ENCODE results near the gene RELN.
"Not testable (repeated sequence)": the region's sequence is repeated elsewhere in the genome, so short reads cannot be mapped to it uniquely, and the experiment has no call there.

RELN gene

GRCh38 chr7:103824251-103824650 lies 165.2 kb downstream of the RELN start:
- DNase-seq: peak; percentile 5

DNA sequence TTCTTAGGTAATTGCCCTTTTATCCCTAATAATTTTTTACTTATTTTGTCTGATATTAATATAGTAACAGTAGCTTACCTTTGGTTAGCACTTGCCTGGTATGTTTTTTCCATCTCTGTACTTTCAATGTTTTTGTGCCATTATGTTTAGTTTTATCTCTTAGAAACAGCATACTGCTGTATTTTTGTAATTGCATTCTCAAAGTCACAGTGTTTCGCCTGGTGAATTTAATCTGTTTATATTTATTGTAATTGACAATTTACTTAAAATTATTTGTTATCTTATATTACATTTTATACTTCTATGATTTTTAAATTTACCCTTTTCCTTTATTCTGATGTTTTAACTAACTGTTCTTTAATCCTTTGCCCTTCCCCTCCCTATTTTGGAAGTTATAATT lies 166.4 kb downstream of the RELN start:
- DNase-seq: no peak

DNA sequence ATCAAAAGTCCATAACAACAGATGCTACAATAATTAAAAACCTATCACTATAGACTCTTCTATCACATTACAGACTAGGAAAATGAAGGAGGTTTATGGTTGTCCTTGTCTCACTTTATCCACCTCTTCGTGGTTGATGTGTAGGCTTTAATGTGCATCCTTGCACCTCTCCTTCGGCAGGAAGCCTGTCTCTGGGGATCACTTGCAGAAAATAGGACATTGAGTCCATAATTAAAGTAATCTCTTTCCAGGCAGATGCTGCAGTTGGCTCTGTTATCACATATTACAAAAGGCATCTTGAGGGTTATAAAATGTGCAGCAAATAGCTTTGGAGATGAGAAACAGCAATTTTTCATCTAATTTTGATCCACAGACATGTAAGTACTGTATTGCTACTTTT lies 168.4 kb downstream of the RELN start:
- peak; percentile 94 for DNase-seq

- not testable (repeated sequence) for DNase-seq
Measured at GRCh38 chr7:103815972-103816371, 173.5 kb downstream of the RELN start.

GRCh38 chr7:103813970-103814369 lies 175.5 kb downstream of the RELN start:
- no peak for DNase-seq

DNA sequence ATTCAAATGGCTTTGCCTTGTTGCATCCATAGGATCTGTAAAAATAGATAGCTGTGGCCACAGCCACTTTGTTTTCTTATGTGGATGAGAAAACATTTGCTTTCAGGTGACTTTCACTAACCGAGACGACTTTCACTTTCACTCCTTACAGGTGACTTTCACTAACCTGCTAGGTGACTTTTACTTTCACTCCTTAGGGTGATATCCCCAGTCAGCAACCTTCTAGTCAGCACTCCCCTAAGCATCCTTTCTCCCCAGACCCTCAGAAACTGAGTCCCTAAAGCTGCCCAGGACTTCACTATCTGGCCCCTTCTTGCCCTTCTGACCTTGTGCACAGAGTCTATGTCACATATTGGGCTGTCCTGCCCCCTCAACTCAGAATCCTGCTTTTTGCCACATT lies 177.5 kb downstream of the RELN start:
- DNase-seq: no peak

DNA sequence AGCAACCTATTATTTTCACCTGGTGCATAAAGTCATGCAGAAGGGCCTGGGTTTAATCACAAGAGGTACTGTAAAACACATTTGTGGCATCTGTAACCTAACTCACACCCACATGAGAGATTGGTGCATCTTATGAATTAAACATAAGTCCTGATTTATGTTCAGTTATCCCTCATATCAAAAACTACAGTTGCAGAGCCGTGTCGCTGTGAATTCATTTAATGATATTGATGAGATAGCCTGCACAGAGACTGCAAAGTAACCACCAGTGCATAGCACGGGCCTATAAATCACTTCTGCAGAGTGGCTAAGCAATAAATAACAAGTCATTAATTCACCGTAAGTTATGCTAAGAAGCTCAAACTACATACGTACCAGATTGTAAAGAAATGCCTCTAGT lies 178.2 kb downstream of the RELN start:
- peak; percentile 15 for DNase-seq

DNA sequence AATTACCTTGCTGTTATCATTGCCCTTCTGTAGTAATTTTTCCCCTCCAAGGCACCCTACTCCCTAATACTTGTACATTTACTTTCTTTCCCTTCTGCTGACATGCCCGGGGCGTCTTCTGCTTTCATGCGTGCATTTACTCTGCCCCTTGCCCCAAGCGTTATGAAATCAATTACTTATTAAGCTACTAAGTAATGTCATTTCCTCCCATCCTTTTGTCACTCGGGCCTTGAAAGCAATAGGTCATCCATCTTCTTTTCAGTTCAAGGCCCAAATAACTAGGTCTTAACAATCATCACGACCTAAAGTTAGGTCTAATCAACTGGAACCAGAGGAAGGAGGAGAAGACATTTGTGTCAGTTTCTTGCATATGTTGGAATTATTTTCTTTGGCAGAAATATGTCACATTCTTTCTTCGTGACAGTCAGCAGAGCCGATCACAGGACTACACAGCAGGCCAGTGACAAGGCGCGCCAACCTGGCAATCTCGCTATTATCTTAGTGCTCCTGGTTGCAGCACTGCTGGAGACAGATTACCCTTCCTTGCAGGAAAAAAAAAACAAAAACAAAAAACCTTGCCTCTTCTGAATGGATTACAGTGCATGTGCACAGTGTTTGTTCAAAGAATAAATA lies 179.2 kb downstream of the RELN start:
- no peak for DNase-seq

DNA sequence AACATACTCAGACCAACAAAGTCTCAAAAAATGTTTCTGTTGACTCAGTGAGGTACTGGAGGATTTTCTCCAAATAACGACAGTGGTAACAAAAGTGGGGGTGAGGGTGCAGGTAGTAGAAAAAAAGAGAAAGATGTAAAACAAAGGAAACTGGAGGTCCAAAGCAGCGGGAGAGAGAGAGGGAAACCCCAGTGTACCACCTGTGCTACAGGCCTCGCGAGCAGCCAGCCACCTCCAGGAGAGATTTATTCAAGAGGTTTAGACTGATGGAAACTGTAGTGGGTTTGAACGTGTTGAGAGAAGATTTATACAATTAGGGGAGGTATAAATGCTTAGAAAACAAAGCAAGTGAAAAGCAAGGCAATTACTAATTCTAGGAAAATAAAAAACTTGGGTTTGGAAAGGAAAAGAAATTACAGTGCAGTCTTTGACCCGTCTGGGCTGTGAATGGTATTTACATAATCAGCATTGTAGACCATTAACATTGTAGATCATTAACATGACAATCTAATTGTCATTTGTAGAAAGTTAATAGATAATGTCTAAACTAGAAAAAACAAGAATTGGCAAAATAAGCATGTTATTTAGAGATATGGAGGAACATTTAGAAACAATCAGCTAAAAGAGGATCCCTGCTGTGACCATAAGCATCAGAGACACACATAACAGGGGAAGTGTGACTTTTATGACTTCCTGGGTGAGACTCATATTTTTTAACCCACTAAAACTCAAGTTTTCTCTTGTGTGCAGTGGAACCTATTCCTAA lies 180.0 kb downstream of the RELN start:
- no peak for DNase-seq

- DNase-seq: peak; percentile 35
Measured at GRCh38 chr7:103805346-103805745, 184.1 kb downstream of the RELN start.

- DNase-seq: no peak
Measured at GRCh38 chr7:103803631-103804030, 185.8 kb downstream of the RELN start.

GRCh38 chr7:103799298-103799697 lies 190.2 kb downstream of the RELN start:
- DNase-seq: no peak

GRCh38 chr7:103797647-103798307 lies 191.7 kb downstream of the RELN start:
- DNase-seq: no peak

DNA sequence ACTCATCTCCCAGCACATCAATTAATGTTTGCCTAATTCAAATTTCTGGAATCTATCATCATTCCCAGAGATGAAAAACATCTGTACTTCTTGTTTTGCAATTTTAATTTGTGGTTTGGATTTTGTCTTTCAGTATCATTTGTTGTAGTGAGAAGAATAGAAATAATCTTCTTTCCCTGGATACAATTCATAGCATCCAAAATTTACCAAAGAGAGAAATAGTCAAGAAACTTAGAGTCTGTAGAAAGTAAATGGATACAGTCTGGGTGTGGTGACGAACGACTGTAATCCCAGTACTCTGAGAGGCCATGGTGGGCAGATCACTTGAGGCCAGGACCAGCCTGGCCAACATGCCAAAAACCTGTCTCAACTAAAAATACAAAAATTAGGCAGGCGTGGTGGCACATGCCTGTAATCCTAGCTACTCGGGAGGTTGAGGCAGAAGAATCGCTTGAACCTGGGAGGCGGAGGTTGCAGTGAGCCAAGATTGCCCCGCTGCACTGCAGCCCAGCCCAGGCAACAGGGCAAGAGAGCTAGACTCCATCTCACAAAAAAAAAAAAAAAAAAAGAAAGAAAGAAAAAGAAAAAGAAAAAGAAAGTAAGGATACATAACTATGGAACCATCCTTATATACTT lies 193.0 kb downstream of the RELN start:
- DNase-seq: no peak

DNA sequence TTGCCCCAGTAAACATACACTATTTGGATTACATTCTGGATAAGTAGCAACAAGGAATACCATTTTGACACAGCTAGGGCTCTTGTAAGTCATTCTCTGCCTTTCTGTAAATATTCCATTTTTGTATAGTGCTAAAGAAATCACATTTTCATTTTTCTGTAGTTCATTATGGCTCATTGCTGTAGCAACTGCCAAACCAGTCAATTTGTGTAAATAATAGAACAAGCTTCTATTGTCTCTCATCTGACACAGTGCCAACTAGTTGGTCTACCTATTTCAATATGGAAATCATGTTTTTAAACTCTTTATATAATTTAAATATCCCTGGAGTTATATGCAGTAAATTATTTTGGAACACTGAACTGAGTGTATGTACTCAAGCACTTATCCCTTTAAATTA lies 193.7 kb downstream of the RELN start:
- no peak for DNase-seq

- DNase-seq: no peak
Measured at GRCh38 chr7:103795107-103795506, 194.4 kb downstream of the RELN start.

DNA sequence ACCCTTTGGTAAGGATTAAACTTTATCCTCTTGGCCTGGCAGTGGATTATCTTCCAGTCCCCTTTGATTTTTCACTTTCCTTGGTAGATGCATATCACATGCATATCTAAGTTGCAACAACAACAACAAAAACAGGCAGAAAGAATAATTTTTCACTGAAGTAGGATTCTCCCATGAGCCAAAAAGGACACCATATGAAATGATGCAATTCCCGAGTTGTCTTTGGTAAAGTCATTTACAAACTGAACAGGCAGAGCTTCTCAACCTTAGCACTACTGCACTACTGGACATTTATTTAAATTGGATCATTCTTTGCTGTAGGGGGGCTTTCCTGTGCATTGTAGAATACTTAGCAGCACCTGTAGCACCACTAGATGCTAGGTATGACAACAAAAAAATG lies 195.0 kb downstream of the RELN start:
- peak; percentile 45 for DNase-seq

- no peak for DNase-seq
Measured at GRCh38 chr7:103793614-103794013, 195.8 kb downstream of the RELN start.

- DNase-seq: no peak
Measured at GRCh38 chr7:103791894-103792293, 197.6 kb downstream of the RELN start.

DNA sequence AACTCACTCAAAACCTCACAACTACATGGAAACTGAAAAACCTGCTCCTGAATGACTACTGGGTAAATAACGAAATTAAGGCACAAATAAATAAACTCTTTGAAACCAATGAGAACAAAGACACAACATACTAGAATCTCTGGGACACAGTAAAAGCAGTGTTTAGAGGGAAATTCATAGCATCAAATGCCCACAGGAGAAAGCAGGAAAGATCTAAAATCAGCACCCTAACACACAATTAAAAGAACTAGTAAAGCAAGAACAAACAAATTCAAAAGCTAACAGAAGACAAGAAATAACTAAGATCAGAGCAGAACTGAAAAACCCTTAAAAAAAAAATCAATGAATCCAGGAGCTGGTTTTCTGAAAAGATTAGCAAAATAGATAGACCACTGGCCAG lies 202.4 kb downstream of the RELN start:
- not testable (repeated sequence) for DNase-seq

GRCh38 chr7:103784646-103785286 lies 204.7 kb downstream of the RELN start:
- no peak for DNase-seq

DNA sequence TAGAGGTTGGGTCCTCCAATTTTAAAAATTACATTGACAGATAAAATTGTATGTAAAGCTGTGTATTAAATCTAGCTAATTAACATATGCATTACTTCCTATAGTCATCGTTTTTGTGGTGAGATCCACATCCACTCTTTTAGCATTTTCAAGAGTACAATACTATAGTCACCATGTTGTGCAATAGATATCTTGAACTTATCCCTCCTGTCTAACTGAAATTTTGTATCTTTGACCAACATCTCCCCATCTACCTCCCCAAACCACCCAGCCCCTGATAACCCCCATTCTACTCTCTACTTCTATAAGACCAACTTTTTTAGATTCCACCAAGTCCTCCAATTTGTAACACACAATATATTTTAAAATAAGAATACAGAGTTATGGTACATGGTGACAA lies 208.0 kb downstream of the RELN start:
- no peak for DNase-seq

DNA sequence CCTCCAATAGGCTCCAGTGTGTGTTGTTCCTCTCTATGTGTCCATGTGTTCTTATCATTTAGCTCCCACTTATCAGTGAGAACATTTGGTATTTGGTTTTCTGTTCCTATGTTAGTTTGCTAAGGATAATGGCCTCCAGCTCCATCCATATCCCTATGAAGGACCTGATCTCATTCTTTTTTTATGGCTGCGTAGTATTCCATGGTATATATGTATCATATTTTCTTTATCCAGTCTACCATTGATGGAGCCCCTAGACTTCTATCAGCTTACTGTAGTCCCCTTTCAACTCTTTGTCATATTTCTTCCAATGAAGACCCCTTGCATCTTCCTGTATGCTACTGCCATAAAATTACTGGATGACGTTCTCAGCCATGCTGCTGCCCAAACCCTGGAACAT lies 208.9 kb downstream of the RELN start:
- DNase-seq: not testable (repeated sequence)

Data from NCI-H82 (cell line).